Sigmoid colon (tissue), 7 donors: ENCODE measurements around the gene HS3ST2. TPM values are rescaled to one million over a fixed set of nuclear protein-coding genes. Genes with fewer than 3 reads are reported as not detected.

Source experiments
- DNase-seq: peaks from one replicate; pipeline ENCODE4 v3.0.0-alpha.2; 2019
- H3K27ac ChIP-seq, 4 donors: fragments of 200-600 bp; sonication (generic); one replicate each; pipeline ENCODE4 v1.5.1; 2016 to 2019; ENCODE audit warnings: mild to moderate bottlenecking in 1 of 4
- H3K27me3 ChIP-seq, 3 donors: fragments of 200-600 bp; sonication (generic); one replicate each; pipeline ENCODE4 v1.5.1; 2019; ENCODE audit warnings: mild to moderate bottlenecking in 1 of 3
- H3K36me3 ChIP-seq, 4 donors: fragments of 200-600 bp; sonication (generic); one replicate each; pipeline ENCODE4 v1.5.1; 2016 to 2019
- H3K4me1 ChIP-seq, 4 donors: fragments of 200-600 bp; sonication (generic); one replicate each; pipeline ENCODE4 v1.5.1; 2017 to 2019
- H3K4me3 ChIP-seq, 4 donors: fragments of 200-600 bp; sonication (generic); one replicate each; pipeline ENCODE4 v1.5.1; 2017 to 2019; ENCODE audit warnings: mild to moderate bottlenecking in 2 of 4, moderate library complexity in 1 of 4
- H3K9me3 ChIP-seq, 4 donors: fragments of 200-600 bp in 3 of 4; sonication (generic) in 3 of 4; one replicate each; pipeline versions ENCODE4 v1.5.1 to v1.6.1; 2013 to 2019
- CTCF ChIP-seq, 4 experiments: fragments of 450-650 bp in 3 of 4; fragments of 200-600 bp in 1 of 4; IDR thresholded peaks; one replicate each; pipeline ENCODE4 v1.5.1; 2016 to 2019; ENCODE audit warnings: antibody characterized with exemption in 4 of 4, mild to moderate bottlenecking in 3 of 4, moderate library complexity in 2 of 4
- EP300 ChIP-seq, 4 donors: sonication (generic); formaldehyde crosslinking; IDR thresholded peaks; one replicate each; pipeline ENCODE4 v1.6.1; 2017; ENCODE audit warnings: antibody characterized with exemption in 4 of 4
- POLR2A ChIP-seq, 2 donors: fragments of 450-650 bp; IDR thresholded peaks; one replicate each; pipeline ENCODE4 v1.6.1; 2016; ENCODE audit warnings: antibody characterized with exemption in 2 of 2, mild to moderate bottlenecking in 2 of 2, moderate library complexity in 2 of 2
- POLR2AphosphoS5 ChIP-seq, 4 donors: sonication (generic); formaldehyde crosslinking; IDR thresholded peaks; one replicate each; pipeline ENCODE4 v1.6.1; 2017; ENCODE audit warnings: antibody characterized with exemption in 4 of 4
- WGBS, 2 donors: extraction: QIAGEN DNeasy Blood & Tissue Kit; methylation state at CpG; one replicate each; pipeline ENCODE4 v1.1.7; 2013; 5-methylcytosine and 5-hydroxymethylcytosine counted together
- intact Hi-C: fragments of 100-400 bp; cut with DNase I; formaldehyde crosslinking; loops from one replicate; pipeline ENCODE4 v1.15.1; 2023
- polyA plus RNA-seq, 3 donors: library from polyadenylated mRNA; stranded (reverse); fragments of 200-250 nt; gene quantifications; one replicate each; pipeline ENCODE4 v1.2.3, GENCODE V29; 2013
- total RNA-seq, 4 donors: library from RNA; depleted of rRNA; stranded (reverse); fragments of >200 nt; gene quantifications; one replicate each; pipeline ENCODE4 v1.1.0, GENCODE V29; 2016
- donor health status: healthy with polysubstance abuse.
- donor health status: Bipolar disorder and iron deficiency.
- donor health status: healthy.

Gene HS3ST2
- total RNA-seq (1 to 10 TPM in 1 of 4 donors, under 1 TPM in 3; 0.55 to 1.8 (median 0.83) TPM), polyA plus RNA-seq (under 1 TPM in 2 of 3 donors, not detected in 1; 0.20 to 0.46 TPM)

DNA sequence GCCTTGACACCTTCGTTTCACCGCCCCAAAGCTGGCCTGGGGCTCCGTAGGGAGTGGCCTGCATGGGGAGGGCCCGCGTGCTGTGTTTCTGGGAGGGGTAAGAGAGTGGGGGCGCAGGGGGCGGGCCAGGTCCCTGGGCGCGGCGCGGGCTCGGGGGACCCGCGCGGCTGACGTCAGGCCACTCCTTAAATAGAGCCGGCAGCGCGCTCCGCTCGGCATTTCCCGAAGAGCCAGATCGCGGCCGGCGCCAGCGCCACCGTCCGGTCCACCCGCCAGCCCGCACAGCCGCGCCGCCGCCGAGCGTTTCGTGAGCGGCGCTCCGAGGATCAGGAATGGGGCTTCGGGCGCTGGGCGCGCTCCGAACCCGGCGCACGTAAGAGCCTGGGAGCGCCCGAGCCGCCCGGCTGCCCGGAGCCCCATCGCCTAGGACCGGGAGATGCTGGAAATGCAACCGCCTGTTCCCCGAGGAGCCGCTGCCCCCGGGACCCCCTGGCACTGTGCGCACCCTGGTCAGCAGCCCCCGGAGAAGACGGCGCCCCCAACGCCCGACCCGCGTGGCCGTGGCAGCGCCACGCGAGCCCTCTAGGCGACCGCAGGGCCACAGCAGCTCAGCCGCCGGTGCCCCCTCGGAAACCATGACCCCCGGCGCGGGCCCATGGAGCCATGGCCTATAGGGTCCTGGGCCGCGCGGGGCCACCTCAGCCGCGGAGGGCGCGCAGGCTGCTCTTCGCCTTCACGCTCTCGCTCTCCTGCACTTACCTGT lies at the start of gene HS3ST2:
Gene HS3ST2 (plus strand): TSS at position 215 of the 763 bp plus-strand sequence. CDS start 449 bp downstream, at position 664.
- DNase-seq, result peak; percentile 64
- Histone ChIP-seq H3K27me3 (peaks cover 25 to 45% (median 26%) of the 10 kb centered on the region in 3 donors), H3K27ac (peak within 1 kb of the TSS in 1 of 4 donors; percentile 20), H3K9me3 (no peaks in the 10 kb centered on the region), H3K4me3 (peak within 1 kb of the TSS; percentile 28 to 55 (median 46)), H3K36me3 (no peaks in the 10 kb centered on the region), H3K4me1 (peaks cover 0 to 21% (median 19%) of the 10 kb centered on the region in 4 donors)
- intact Hi-C loops, result no loop called here
- TF ChIP-seq CTCF (IDR thresholded peaks at IDR 0.05) (peak in 1 of 4 experiments; percentile 45), EP300 (IDR thresholded peaks at IDR 0.05) (no peak), POLR2AphosphoS5 (IDR thresholded peaks at IDR 0.05) (no peak)
- WGBS, 2 donors, result 3 to 4% methylated on average over 90 of the region's 90 CpGs

- DNase-seq, result no peak
- Histone ChIP-seq H3K4me3 (no peak overlapping the region), H3K27me3 (no peaks in the 10 kb centered on the region), H3K36me3 (no peaks in the 10 kb centered on the region), H3K4me1 (peaks cover 0 to 36% (median 30%) of the 10 kb centered on the region in 4 donors), H3K9me3 (no peaks in the 10 kb centered on the region), H3K27ac (peak overlapping the region; percentile 30 to 81 (median 78))
- TF ChIP-seq POLR2A (IDR thresholded peaks at IDR 0.05), result no peak
- no peak for TF ChIP-seq POLR2AphosphoS5 (IDR thresholded peaks at IDR 0.05)
- TF ChIP-seq CTCF (IDR thresholded peaks at IDR 0.05), result no peak
- no peak for TF ChIP-seq EP300 (IDR thresholded peaks at IDR 0.05)
- intact Hi-C loops, result no loop called here
- WGBS, 2 donors, result 58 to 65% methylated on average over 9 of the region's 9 CpGs
Measured at GRCh38 chr16:22764662-22765327, 49.2 kb upstream of the HS3ST2 start.

DNA sequence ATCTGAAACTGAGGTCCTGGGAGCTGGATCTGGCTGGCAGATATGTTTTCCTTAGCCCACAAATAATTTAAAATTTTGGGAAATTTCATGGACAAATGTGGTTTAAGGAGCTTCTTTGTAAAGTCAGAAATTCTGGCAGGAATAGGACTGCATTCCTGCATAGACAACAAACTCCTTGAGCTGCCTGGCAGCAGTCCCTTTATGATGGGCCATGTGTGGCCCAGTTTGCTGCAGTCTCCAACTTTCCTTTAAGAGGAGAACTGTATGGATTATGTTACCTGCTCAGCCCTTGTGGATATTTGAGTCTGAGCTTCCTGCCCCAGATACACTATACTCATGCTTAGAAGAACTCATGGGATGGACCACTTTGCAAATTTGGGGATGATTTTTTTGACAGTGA lies 48.5 kb upstream of the HS3ST2 start:
- DNase-seq, result no peak
- TF ChIP-seq EP300 (IDR thresholded peaks at IDR 0.05) (no peak), POLR2A (IDR thresholded peaks at IDR 0.05) (no peak), CTCF (IDR thresholded peaks at IDR 0.05) (no peak), POLR2AphosphoS5 (IDR thresholded peaks at IDR 0.05) (no peak)
- Histone ChIP-seq H3K4me3 (no peak overlapping the region), H3K4me1 (peaks cover 0 to 36% (median 30%) of the 10 kb centered on the region in 4 donors), H3K36me3 (no peaks in the 10 kb centered on the region), H3K9me3 (no peaks in the 10 kb centered on the region), H3K27ac (peak overlapping the region in 3 of 4 donors; percentile 78 to 81 (median 78)), H3K27me3 (no peaks in the 10 kb centered on the region)
- intact Hi-C loops, result no loop called here

- DNase-seq, result no peak
- peaks cover 0 to 4% (median 1%) of the 10 kb centered on the region in 4 donors for H3K4me1 ChIP-seq
- no peak overlapping the region for H3K4me3 ChIP-seq
- H3K9me3 ChIP-seq, result no peaks in the 10 kb centered on the region
- H3K27ac ChIP-seq, result no peak overlapping the region
- WGBS, 2 donors, result 60 to 69% methylated on average over 2 of the region's 2 CpGs
- TF ChIP-seq POLR2A (IDR thresholded peaks at IDR 0.05) (no peak), EP300 (IDR thresholded peaks at IDR 0.05) (no peak), POLR2AphosphoS5 (IDR thresholded peaks at IDR 0.05) (no peak), CTCF (IDR thresholded peaks at IDR 0.05) (no peak)
- H3K27me3 ChIP-seq, result no peaks in the 10 kb centered on the region
- intact Hi-C loops, result no loop called here
- H3K36me3 ChIP-seq, result no peaks in the 10 kb centered on the region
Measured at GRCh38 chr16:22770866-22771265, 43.1 kb upstream of the HS3ST2 start.
